Activated T-helper 1 cell treated with Interleukin-2 at 50 U/mL for 16 hours (primary cell): Measurements from ENCODE around the gene UNC119.
"Not testable (repeated sequence)": the region's sequence is repeated elsewhere in the genome, so short reads cannot be mapped to it uniquely, and the experiment has no call there.

Experiments
- DNase-seq: peaks from one replicate; pipeline ENCODE4 v3.0.0-alpha.2; 2020; ENCODE audit warnings: low read depth

Gene UNC119

GRCh38 chr17:28522281-28522680, 30.1 kb downstream of the UNC119 start:
- DNase-seq, result not testable (repeated sequence)

DNA sequence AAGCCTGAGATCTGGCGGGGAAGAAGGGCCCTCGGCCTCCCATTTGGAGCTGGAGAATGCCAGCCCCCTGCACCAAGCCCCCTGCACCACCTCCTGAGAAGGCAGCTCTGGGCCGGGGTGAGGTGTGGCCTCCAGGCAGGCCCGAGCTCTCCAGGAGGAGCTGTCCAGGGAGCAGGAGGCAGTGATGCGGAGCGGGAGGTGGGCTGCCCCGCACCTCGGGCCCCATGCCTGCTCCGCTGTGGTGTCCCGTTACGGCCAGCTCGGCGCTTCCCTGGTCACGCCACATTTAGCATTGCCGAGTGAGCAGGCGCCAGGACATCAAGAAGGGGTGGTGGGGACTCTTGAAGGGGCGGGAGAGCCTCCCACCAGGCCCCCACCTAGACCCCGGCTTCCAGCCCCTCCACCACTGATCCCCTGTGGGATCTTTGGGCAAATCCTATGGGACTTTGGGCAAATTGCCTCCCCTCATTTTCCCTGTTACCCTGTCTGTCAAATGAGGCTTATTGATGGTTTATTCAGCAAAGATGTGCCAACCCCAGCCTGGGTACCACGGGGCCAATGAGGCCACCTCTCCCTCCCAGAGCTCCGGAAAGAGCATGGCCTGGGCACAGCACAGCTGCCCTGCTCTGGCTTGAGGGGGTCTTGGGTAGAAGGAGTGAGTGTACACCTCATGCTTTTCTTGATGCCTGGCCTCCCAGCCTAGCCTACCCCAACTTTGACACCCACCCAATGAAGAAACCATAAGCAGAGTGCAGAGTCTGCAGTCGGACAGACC, 30.9 kb downstream of the UNC119 start:
- no peak for DNase-seq

GRCh38 chr17:28520687-28521086, 31.7 kb downstream of the UNC119 start:
- DNase-seq, result no peak

- DNase-seq, result no peak
Observed at GRCh38 chr17:28519236-28519635, 33.2 kb downstream of the UNC119 start.

GRCh38 chr17:28518578-28518977, 33.8 kb downstream of the UNC119 start:
- DNase-seq, result no peak

- no peak for DNase-seq
Observed at GRCh38 chr17:28518132-28518531, 34.3 kb downstream of the UNC119 start.

- DNase-seq, result no peak
Observed at GRCh38 chr17:28515518-28515917, 36.9 kb downstream of the UNC119 start.

DNA sequence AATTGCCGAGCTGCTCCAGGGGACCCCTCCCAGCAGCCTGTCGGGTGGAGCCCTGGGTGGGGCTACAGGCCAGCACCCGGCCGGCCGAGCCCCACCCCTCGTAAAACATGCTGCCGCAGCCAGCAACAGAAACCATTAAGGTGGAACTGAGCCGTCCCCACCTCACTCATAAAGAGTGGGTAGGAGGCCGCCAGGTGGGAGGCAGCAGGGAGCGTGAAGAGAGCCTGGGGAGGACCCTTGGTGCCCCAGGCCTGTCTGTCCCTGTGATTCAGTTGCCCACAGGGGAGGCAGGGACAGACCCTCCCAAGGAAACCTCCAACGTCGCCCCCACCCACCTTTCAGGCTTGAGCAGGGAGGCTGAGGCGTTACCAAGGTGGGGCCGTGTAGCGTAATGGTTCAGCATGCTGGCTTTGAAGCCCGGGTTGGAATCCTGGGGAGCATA, 37.8 kb downstream of the UNC119 start:
- DNase-seq, result no peak

- no peak for DNase-seq
Observed at GRCh38 chr17:28513476-28513875, 38.9 kb downstream of the UNC119 start.

- no peak for DNase-seq
Observed at GRCh38 chr17:28511858-28512461, 40.5 kb downstream of the UNC119 start.

- no peak for DNase-seq
Observed at GRCh38 chr17:28509789-28510188, 42.6 kb downstream of the UNC119 start.

DNA sequence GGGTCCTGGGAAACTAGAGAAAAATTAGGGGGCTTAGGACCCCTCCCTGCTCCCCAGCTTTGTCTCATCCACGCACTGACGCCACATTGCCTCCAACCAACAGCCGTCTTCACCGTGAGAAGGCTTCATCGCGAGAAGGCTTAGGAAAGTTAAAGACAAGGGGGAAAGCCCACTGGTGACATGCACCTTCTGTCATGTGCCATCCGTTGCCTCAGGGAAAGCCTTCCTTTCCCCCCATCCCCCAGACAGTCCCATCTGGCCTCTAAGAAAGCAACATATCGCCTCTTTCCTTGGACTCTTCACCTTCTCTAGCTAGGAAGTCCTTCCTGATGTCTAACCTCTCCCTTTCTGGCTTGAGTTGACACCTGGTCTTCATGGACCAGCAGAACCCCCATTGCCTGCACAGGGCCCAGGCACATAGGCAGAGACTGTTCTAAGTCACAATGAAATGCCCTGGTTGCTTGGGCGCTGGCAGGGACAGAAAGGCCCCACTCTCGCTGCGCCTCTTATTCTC, 44.2 kb downstream of the UNC119 start:
- DNase-seq, result no peak

DNA sequence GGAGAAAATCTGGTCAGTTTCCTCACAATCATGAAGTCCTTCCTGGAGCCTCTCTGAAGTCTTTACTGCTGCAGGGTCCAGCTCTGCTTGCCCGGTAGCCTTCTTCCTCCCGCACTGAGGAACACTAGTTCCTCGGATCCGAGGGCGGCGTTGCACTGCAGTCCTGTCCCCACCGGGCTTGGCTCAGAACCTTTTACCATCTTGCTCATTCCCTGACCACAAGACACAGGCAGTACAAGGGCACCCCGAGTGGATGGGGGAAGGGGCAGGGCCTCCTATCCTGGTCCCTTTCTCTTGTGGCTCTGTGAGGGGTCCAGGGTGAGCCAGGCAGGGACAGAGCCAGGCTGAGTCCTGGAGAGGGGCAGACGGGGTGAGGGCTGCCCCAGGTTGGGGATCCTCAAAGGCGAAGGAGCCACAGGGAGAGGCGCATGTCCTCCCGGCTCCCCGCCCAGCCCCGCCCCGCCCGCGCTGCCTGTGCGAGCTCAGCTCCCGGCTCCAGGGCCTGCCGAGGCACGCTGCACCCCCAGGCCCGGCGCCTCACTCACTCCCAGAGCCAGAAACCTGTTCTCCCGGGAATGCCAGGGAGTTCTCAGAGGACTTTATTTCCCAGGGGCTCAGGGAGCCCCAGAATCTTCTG, 44.7 kb downstream of the UNC119 start:
- DNase-seq, result no peak

- DNase-seq, result no peak
Observed at GRCh38 chr17:28506763-28507487, 45.5 kb downstream of the UNC119 start.

- DNase-seq, result no peak
Observed at GRCh38 chr17:28505986-28506665, 46.3 kb downstream of the UNC119 start, which contains the start of gene FOXN1. FOXN1 (plus strand) TSS chr17:28506348; CDS start chr17:28523970, 17,622 bp downstream.

- no peak for DNase-seq
Observed at GRCh38 chr17:28503420-28503819, 49.0 kb downstream of the UNC119 start.

DNA sequence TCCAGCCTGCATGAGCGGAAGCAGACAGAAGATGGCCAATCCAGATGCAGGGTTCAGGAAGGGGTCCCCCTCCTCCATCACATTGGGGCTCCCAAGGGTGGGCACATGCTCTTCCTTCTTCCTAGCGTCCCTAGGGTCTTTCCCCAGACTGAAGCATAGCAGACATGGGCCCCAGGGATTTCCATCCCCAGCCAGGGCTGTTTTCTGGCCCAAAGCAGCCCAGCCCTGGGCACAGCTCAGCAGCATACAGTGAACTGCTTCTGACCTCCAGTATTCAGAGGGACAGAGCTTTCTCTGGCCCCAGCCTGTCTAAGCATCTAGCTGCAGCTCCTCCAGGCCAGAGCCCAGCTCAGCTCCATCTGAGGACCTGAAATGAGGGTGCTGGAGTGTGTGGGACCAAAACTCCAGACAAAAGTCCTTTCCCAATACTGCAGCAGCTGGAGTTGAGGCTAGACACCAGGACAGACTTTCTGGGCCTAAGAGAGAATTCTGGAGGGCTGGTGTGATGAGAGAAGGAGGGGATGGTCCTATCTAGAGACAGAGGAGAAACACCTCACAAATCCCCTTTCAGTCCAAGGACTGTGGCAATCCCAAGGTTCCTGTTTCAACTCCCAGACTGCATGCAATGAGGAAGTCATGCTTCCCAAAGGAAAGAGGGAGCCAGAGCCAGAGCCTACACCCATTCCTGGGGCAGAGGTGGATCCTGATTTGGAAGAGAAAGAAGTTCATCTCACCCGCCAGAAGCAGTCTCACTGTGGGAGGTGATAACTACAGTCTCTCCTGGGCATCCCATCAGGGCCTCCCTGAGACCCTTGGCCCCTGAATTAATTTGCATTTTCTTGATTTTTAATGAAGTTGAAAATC, 50.8 kb downstream of the UNC119 start:
- DNase-seq, result no peak

- DNase-seq, result no peak
Observed at GRCh38 chr17:28500712-28501379, 51.6 kb downstream of the UNC119 start.

DNA sequence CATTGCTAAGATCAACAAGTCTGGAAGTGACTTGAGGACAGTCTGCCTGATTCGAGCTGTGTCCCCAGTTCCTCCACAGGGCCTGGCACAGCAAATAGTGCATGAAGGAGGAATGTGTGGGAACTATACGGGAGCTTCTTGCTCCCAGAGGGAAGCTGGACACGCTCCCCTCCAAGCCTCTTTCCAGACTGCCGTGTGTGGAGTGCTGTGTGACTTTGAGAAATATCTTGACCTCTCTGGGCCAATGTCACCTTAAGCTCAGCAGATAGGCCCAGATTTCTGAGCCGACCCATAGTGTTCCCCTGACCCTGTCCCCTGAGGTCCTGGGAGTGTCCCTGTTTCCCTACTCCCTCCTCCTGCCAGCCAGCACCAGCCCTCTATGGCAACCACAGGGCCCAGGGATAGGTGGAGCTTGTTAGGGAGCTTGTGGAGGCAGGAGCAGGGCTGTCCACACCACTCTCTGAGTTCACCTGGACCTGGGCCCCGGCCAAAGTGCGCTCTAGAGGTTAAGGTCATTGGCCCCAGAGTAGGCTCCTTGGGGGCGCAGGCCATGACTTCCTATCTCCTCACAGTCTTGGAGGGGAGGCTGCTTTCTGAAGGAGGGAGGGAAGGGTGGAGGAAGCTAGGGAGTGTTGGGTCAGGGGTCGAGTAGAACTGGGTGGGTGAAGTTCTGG, 52.6 kb downstream of the UNC119 start:
- no peak for DNase-seq

- no peak for DNase-seq
Observed at GRCh38 chr17:28499364-28499664, 53.1 kb downstream of the UNC119 start.
